ENCODE results near the gene DIP2B.

DNA sequence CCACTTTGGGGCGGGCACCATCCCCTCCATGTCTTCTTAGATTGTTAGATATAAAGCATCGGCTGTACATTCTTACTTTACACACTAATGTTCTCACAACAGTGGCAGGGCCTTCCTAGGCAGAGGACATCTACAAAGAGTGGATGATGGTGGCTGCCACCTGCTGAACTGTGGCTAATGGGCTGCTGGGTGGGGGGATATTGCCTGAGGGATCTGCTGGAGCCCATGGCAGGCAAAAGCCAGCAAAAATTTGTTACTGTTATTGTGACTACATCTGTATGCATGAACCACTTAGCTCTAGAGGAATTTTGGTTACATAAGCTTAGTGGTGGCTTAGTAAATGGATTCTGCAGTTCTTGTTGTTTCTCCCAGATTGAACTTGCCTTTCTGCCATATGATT is 52.6 kb downstream of the DIP2B start:
- TF ChIP-seq CTCF (IDR thresholded peaks at IDR 0.05) = no peak
- TF ChIP-seq RELA (CRISPR knock-in tag; IDR thresholded peaks at IDR 0.05; ENCODE audit: borderline replicate concordance) = no peak
- no peak for TF ChIP-seq TEAD4 (CRISPR knock-in tag; IDR thresholded peaks at IDR 0.05)
- no peak for TF ChIP-seq NR2C2 (CRISPR knock-in tag; IDR thresholded peaks at IDR 0.05)
- no peak for TF ChIP-seq HMGXB4 (CRISPR knock-in tag; IDR thresholded peaks at IDR 0.05)
